Panc1 (cell line): ENCODE data around the gene NAA80. TPM values are rescaled to one million over a fixed set of nuclear protein-coding genes. Genes with fewer than 3 reads are reported as not detected.

Experiments used
- ATAC-seq: fragments of 200-7000 bp; cut with Tn5 transposase; 2 replicates; pipeline ENCODE4 v1.9.1; 2020; ENCODE audit warnings: mild to moderate bottlenecking, moderate library complexity
- BruUV-seq: library from RNA; stranded (reverse); fragments of 400-500 nt; replicated peaks from 2 replicates; lab custom pipeline; 2021; lab: Mats Ljungman, UMichigan
- CTCF ChIA-PET: fragments of 300-600 bp; sonication (Branson Sonifier 250); formaldehyde crosslinking; loops from one replicate; lab custom pipeline; 2022; ENCODE audit warnings: antibody characterized with exemption; lab: Charles Lee
- POLR2A ChIA-PET: fragments of 300-600 bp; sonication (Branson Sonifier 250); formaldehyde crosslinking; loops from one replicate; lab custom pipeline; 2022; ENCODE audit warnings: antibody characterized with exemption; lab: Charles Lee
- DNase-seq: peaks from one replicate; pipeline ENCODE4 v3.0.0-alpha.2; 2010; ENCODE audit warnings: low read depth, low spot score
- H3K27ac ChIP-seq: 2 replicates; pipeline ENCODE4 v1.5.1; 2011; ENCODE audit warnings: mild to moderate bottlenecking, low read length, inconsistent platforms
- H3K27me3 ChIP-seq: fragments of 200-500 bp; sonication (Bioruptor generic); 2 replicates; pipeline ENCODE4 v1.6.0; 2014; ENCODE audit warnings: low read length, inconsistent platforms; ENCODE audit not compliant: control insufficient read depth, insufficient read depth
- H3K36me3 ChIP-seq: fragments of 200-500 bp; sonication (Bioruptor generic); 2 replicates; pipeline ENCODE4 v1.5.1; 2014; ENCODE audit warnings: inconsistent platforms, mild to moderate bottlenecking, low read length, moderate library complexity; ENCODE audit not compliant: control insufficient read depth, insufficient read depth
- H3K4me1 ChIP-seq: 2 replicates; pipeline ENCODE4 v1.5.1; 2011; ENCODE audit warnings: inconsistent platforms, mild to moderate bottlenecking, low read length, moderate library complexity; ENCODE audit not compliant: control insufficient read depth, insufficient read depth
- H3K4me3 ChIP-seq, 2 experiments: 2 replicates each; pipeline ENCODE4 v1.5.1; 2011 to 2012; ENCODE audit warnings: low read depth in 2 of 2, low read length in 2 of 2, mild to moderate bottlenecking in 2 of 2, inconsistent platforms in 1 of 2, moderate library complexity in 1 of 2
- H3K9me3 ChIP-seq: fragments of 200-500 bp; sonication (Bioruptor generic); 2 replicates; pipeline ENCODE4 v1.5.1; 2014; ENCODE audit warnings: low read depth, mild to moderate bottlenecking, inconsistent platforms, low read length, moderate library complexity; ENCODE audit not compliant: control insufficient read depth, insufficient read depth
- CTCF ChIP-seq: fragments of 450-650 bp; IDR thresholded peaks from 2 replicates; pipeline ENCODE4 v1.5.1; 2017; ENCODE audit warnings: mild to moderate bottlenecking
- POLR2AphosphoS5 ChIP-seq: IDR thresholded peaks from 2 replicates; pipeline ENCODE4 v1.6.1; 2012; ENCODE audit warnings: mild to moderate bottlenecking, low read depth, low read length, moderate library complexity
- REST ChIP-seq, 2 experiments: IDR thresholded peaks; 2 replicates each; pipeline ENCODE4 v1.6.1; 2011 to 2012; ENCODE audit warnings: low read depth in 2 of 2, control low read depth in 1 of 2, low read length in 1 of 2, mild to moderate bottlenecking in 1 of 2, moderate library complexity in 1 of 2; ENCODE audit not compliant: insufficient read depth in 1 of 2
- SIN3A ChIP-seq: IDR thresholded peaks from 2 replicates; pipeline ENCODE4 v1.6.1; 2012; ENCODE audit warnings: low read depth, mild to moderate bottlenecking, low read length, moderate library complexity, borderline replicate concordance; ENCODE audit not compliant: insufficient read depth
- TCF7L2 ChIP-seq: IDR thresholded peaks from 2 replicates; pipeline ENCODE4 v1.6.1; 2011; ENCODE audit warnings: mild to moderate bottlenecking, low read depth, low read length, inconsistent platforms
- in situ Hi-C: cut with HindIII; loops from 2 replicates; pipeline ENCODE4 v1.10.0; 2016; ENCODE audit warnings: low sequenced_read_pairs, low pct_unique_long_range_greater_than_20kb
- intact Hi-C: fragments of 100-400 bp; cut with micrococcal nuclease; formaldehyde crosslinking; loops from one replicate; pipeline ENCODE4 v1.10.0; 2022; ENCODE audit not compliant: unreplicated experiment
- total RNA-seq: library from RNA; stranded (reverse); gene quantifications from one replicate; pipeline ENCODE4 v1.2.1, GENCODE V29; 2021; ENCODE audit not compliant: unreplicated experiment

Gene NAA80
- total RNA-seq, 1 experiment from 2014 or later = 7.2 TPM

- Histone ChIP-seq H3K4me3 (no peak within 1 kb of the TSS), H3K27ac (no peak within 1 kb of the TSS), H3K27me3 (no peaks in the 10 kb centered on the region), H3K9me3 (no peaks in the 10 kb centered on the region), H3K36me3 (no peaks in the 10 kb centered on the region), H3K4me1 (peaks cover 3% of the 10 kb centered on the region)
- no peak for TF ChIP-seq TCF7L2
- no peak; the same call in 1 of the 2 replicates for TF ChIP-seq CTCF
- TF ChIP-seq POLR2AphosphoS5 = no peak
- TF ChIP-seq REST (IDR thresholded peaks at IDR 0.05; ENCODE audit: insufficient read depth in 1 of 2, low read depth in 2 of 2, low read length in 1 of 2) = no peak
- no peak for TF ChIP-seq SIN3A
- POLR2A ChIA-PET = no interaction called here
- in situ Hi-C loops (no loop called here), intact Hi-C loops (no loop called here)
- ATAC-seq = no peak
- BruUV-seq = no TSS peak
- no peak for DNase-seq
- CTCF ChIA-PET = no interaction called here
These were observed 4.0 kb upstream of the NAA80 start, which contains the start of gene HYAL1 for GRCh38 chr3:50303013-50303815. HYAL1 (minus strand) TSS chr3:50303574; CDS start chr3:50302956, 618 bp downstream.

- ChIA-PET POLR2A (no interaction called here), CTCF (no interaction called here)
- in situ Hi-C loops = no loop called here
- intact Hi-C loops = no loop called here
- BruUV-seq = no TSS peak
- DNase-seq (no peak), ATAC-seq (no peak)
- Histone ChIP-seq H3K27me3 (no peaks in the 10 kb centered on the region), H3K4me3 (no peak overlapping the region), H3K36me3 (no peaks in the 10 kb centered on the region), H3K9me3 (no peaks in the 10 kb centered on the region), H3K4me1 (peaks cover 4% of the 10 kb centered on the region), H3K27ac (no peak overlapping the region)
- TF ChIP-seq TCF7L2 (no peak), REST (IDR thresholded peaks at IDR 0.05; ENCODE audit: insufficient read depth in 1 of 2, low read depth in 2 of 2, low read length in 1 of 2) (no peak), POLR2AphosphoS5 (no peak), CTCF (no peak)
These were observed 3.1 kb upstream of the NAA80 start for GRCh38 chr3:50302095-50303012.
